ENCODE results near the gene ATXN1. TPM values are rescaled to one million over a fixed set of nuclear protein-coding genes. Genes with fewer than 3 reads are reported as not detected.

Gene ATXN1
- total RNA-seq, 1 experiment from 2014 or later = 5.6 TPM

DNA sequence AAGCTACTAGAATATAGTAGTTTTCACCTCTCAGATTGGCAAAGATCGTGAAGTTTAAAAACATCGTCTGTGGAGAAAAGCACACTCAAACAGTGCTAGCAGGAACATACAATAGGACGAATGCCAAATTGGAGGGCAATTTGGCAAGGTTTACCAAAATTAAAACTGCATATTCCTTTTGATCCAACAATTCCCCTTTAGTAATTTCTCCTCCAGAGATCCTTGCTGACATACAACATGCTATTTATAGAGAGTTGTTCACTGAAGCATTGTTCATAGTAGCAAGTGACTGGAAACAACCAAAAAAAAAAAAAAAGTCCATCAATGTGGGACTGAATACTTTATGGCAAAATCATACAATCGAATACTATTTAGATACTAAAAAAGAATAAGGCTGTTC is 202.2 kb downstream of the ATXN1 start:
- no CpG with 5 or more reads among the region's 4 CpGs for WGBS (ENCODE audit: extremely low coverage, insufficient read length, low lambda C conversion rate)
- Histone ChIP-seq H4K20me1 (ENCODE audit: control insufficient read depth, insufficient read depth, insufficient read length) (no peaks in the 10 kb centered on the region), H3K27ac (ENCODE audit: insufficient read length, low read depth, low read length) (no peak overlapping the region), H3T11ph (ENCODE audit: low read length) (no peak overlapping the region), H3K9ac (ENCODE audit: extremely low read depth, insufficient read length, low read length) (no peak overlapping the region), H2BK120ac (ENCODE audit: low read depth, low read length, poor library complexity, severe bottlenecking) (no peak overlapping the region), H3K4me1 (ENCODE audit: insufficient read depth, low read length) (no peaks in the 10 kb centered on the region), H3K9me3 (ENCODE audit: control insufficient read depth, low read depth, low read length) (no peaks in the 10 kb centered on the region), H3K79me2 (ENCODE audit: insufficient read depth, low read length) (no peaks in the 10 kb centered on the region), H2AFZ (ENCODE audit: low read length) (no peak overlapping the region), H4K5ac (ENCODE audit: insufficient read length, low read depth, low read length) (no peak overlapping the region), H4K8ac (replicated peaks; ENCODE audit: insufficient read length, low read depth, low read length) (no peak overlapping the region), H3K14ac (ENCODE audit: insufficient read depth, low read length) (no peak overlapping the region), H3K4me2 (ENCODE audit: insufficient read depth, insufficient read length, low read length) (no peak overlapping the region), H3K23me2 (ENCODE audit: insufficient read length, low read depth, low read length, poor library complexity, severe bottlenecking) (no peaks in the 10 kb centered on the region), H2BK15ac (ENCODE audit: low read depth, low read length) (no peak overlapping the region), H2BK12ac (ENCODE audit: insufficient read length, low read depth, low read length) (no peak overlapping the region), H2BK5ac (ENCODE audit: insufficient read length, low read length) (no peak overlapping the region), H3K18ac (ENCODE audit: insufficient read length, low read depth, low read length) (no peak overlapping the region), H2BK20ac (ENCODE audit: low read depth, low read length, poor library complexity, severe bottlenecking) (no peak overlapping the region), H4K91ac (ENCODE audit: insufficient read length, low read depth, low read length) (no peak overlapping the region), H3K4ac (ENCODE audit: low read depth, low read length) (no peak overlapping the region), H3K27me3 (ENCODE audit: insufficient read depth, low read length) (no peaks in the 10 kb centered on the region), H3K56ac (ENCODE audit: insufficient read length, low read depth, low read length) (no peak overlapping the region), H2AK5ac (ENCODE audit: insufficient read length, low read length) (no peak overlapping the region), H3K23ac (ENCODE audit: insufficient read length, low read depth, low read length) (no peak overlapping the region), H3K79me1 (ENCODE audit: insufficient read depth, low read depth, low read length, poor library complexity, severe bottlenecking) (no peaks in the 10 kb centered on the region)
- Mint-ChIP-seq H3K9me3 (no peaks in the 10 kb centered on the region), H3K4me1 (peaks cover 3 to 5% of the 10 kb centered on the region in 2 experiments; a peak in 2 of 4 replicates), H3K4me3 (no peak overlapping the region), H3K27me3 (ENCODE audit: low read depth) (no peaks in the 10 kb centered on the region), H3K36me3 (ENCODE audit: insufficient read depth in 1 of 3, low read depth in 3 of 3) (no peaks in the 10 kb centered on the region), H3K27ac (no peak overlapping the region)
- DNase-seq = no peak
- TF ChIP-seq, protein P1, sequence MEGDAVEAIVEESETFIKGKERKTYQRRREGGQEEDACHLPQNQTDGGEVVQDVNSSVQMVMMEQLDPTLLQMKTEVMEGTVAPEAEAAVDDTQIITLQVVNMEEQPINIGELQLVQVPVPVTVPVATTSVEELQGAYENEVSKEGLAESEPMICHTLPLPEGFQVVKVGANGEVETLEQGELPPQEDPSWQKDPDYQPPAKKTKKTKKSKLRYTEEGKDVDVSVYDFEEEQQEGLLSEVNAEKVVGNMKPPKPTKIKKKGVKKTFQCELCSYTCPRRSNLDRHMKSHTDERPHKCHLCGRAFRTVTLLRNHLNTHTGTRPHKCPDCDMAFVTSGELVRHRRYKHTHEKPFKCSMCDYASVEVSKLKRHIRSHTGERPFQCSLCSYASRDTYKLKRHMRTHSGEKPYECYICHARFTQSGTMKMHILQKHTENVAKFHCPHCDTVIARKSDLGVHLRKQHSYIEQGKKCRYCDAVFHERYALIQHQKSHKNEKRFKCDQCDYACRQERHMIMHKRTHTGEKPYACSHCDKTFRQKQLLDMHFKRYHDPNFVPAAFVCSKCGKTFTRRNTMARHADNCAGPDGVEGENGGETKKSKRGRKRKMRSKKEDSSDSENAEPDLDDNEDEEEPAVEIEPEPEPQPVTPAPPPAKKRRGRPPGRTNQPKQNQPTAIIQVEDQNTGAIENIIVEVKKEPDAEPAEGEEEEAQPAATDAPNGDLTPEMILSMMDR (conservative IDR thresholded peaks at IDR 0.05) = no peak
